Posterior cingulate gyrus (tissue), 11 donors: ENCODE measurements around the gene TGM3.
A peak's percentile ranks its signal among the peaks of the same experiment; 100 is the strongest.

Experiments
- DNase-seq, 10 donors: peaks; one replicate each; pipeline versions ENCODE4 v3.0.0 to v3.0.0-alpha.2; 2020 to 2021; ENCODE audit warnings: mixed read lengths in 3 of 10
- intact Hi-C: fragments of 100-400 bp; cut with DNase I; formaldehyde crosslinking; loops from one replicate; pipeline ENCODE4 v1.15.1; 2023

TGM3 gene

GRCh38 chr20:2283706-2284423 is 11.9 kb upstream of the TGM3 start:
- intact Hi-C loops = no loop called here
- DNase-seq = no peak

DNA sequence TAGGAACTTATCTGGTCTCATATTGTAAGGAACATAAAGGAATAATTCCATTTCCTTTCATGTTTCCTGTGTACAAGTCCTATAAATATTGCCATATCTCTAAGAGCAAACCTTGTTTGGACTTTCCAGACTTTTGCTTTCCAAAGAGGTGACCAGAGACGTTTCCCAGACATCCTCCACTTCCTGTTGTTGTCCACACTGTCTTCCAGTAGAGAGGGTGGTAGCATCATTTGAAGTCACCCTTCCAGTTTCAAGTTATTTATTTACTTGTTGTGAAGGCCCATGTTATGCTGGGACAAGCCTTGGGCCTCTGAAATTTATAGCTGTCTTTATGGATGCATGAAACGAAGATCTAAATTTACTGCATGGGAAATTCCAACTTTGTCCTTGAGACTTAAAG is 10.6 kb upstream of the TGM3 start:
- DNase-seq = no peak
- intact Hi-C loops = no loop called here

DNA sequence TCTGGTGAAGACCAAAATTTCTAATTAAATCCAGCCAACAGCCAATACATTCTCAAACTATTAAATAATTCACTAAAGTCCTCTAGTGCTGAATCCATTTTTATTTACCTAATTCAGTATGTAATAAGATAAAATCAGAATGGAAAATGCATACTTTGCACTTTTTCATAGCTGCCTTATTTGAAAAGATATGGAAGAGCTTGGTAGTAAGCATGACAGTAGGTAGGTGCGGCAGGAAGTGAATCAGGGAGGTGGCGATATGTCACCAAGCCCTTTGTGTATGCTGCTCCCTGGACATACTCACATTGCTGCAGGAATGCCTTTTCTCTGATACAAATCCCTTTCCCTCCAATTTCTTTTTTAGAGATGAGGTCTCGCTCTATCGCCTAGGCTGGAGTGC is 10.2 kb upstream of the TGM3 start:
- intact Hi-C loops = no loop called here

GRCh38 chr20:2287504-2287903 is 8.3 kb upstream of the TGM3 start:
- no peak for DNase-seq
- intact Hi-C loops = no loop called here

More for the DNA sequence above, 10.2 kb upstream of the TGM3 start:
- DNase-seq = no peak

DNA sequence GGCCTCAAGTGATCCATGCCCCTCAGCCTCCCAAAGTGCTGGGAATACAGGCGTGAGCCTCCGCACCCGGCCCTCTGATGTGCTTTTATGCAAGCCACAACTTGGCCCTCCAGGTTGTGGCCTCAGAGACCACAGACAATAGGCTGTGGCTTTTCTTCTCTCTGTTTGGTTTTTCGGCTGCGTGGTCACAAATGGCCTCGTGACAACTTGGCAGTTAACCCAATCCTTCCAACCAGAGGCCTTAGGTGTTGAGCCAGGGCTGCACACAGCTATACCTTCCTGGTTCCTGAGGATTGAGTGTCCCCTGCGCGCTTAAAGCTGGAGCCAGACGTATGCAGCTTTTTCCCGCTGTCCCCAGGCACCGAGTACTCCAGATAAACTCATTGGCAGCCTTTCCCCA is 6.3 kb upstream of the TGM3 start:
- no peak for DNase-seq
- intact Hi-C loops = no loop called here

DNA sequence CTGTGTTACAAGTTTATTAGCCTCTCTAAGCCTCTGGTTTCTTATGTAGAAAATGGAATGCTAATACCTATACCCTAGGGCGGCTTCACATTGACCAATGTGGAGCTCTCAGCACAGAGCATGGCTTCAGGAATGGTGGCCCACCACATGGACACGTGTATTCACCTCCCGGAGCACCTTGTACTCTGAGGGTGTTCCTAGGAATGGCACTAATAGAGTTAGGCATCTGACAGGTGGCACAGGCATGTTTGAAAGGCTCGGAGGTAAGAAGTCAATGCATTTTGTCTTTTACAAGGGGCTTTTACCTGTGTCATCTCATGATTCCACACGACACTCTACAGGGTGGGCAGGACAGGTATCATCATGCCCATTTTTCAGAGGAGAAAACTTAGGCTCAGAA is 5.3 kb upstream of the TGM3 start:
- DNase-seq = no peak
- intact Hi-C loops = no loop called here

DNA sequence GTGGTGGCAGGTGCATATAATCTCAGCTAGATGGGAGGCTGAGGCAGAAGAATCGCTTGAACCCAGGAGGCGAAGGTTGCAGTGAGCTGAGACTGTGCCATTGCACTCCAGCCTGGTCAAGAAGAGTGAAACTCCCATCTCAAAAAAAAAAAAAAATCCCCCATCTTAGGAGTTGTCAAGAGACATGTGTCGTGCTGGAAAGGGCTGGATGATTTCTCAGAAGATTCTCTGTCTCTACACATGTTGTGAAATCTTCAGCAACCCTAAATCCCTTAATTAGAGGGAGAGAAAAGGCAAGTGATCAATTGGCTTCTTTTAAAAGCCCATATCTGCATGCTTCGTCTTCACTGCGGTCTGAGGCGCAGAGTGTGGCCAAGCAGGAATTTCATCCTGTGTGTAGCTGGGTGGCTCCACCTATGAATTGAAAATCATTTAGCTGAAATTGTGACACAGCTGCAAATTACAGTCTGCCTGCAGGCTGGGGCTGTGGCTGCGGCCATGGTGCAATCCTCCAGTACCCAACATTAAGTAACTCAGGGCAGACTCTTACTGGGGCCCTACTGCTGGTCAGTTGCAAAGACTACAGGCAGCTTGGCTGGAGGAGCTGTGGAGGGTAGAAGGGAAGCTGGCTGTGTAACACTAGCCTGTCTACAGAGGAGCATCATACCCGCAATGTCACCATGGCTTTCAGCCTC is 3.2 kb upstream of the TGM3 start:
- intact Hi-C loops = no loop called here
- DNase-seq = no peak

DNA sequence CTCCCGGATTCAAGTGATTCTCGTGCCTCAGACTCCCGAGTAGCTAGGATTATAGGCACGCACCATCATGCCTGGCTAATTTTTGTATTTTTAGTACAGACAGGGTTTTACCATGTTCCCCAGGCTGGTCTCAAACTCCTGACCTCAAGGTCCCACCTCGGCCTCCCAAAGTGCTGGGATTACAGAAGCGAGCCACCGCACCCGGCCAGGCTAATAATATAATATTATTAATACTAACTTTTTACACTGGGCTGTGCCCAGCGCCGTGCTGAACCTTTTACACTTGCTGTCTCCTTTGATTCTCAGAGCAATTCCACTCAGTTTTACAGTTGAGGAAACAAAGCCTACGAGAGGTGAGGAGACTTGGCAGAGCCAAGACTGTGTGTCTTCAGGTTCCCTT is 2.3 kb upstream of the TGM3 start:
- intact Hi-C loops = no loop called here
- DNase-seq = no peak

GRCh38 chr20:2293971-2294370 is 1.8 kb upstream of the TGM3 start:
- intact Hi-C loops = no loop called here
- no peak for DNase-seq

- DNase-seq = no peak
- intact Hi-C loops = no loop called here
These were observed 515 bp upstream of the TGM3 start for GRCh38 chr20:2295286-2295685.

GRCh38 chr20:2296524-2297356 is 939 bp downstream of the TGM3 start:
- intact Hi-C loops = no loop called here
- no peak for DNase-seq

DNA sequence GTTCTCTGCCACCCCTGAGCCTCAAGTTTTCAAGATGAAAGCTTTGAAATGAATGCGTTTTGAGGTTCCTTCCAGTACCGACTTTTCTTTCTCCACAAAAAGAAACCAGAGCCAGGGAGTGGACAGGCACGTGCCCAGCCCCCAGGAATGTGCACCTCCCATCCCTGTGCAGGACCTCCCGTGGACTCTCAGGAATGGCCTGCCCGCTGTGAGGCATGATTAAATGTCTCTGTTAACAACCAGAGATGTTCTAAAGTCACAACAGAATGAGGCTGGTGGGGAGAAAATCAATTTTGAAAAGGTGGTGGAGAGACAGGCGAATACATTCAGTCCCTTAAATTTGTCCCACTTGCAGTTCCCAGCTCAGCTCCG is 1.5 kb downstream of the TGM3 start:
- DNase-seq = no peak
- intact Hi-C loops = no loop called here

DNA sequence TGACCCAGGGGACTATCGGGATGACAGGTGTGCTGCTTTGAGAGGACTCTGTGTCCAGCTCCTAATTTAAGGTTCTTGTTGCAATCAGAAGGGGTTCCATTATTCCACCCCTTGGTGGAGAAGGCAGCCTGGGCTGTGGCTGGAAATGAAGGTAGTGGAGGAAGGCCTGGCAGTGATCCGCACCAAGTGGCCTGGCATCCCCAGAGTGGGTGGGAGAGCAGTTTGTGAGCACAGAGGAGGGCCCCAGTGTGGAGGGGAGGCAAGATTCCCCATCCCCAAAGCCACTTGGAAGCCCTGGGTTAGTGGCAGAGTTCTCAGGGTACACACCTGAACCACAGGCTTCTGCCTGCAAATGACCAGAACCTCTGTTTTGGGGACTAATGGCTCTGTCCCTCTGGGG is 2.3 kb downstream of the TGM3 start:
- intact Hi-C loops = no loop called here
- no peak for DNase-seq

GRCh38 chr20:2298701-2299100 is 2.9 kb downstream of the TGM3 start:
- no peak for DNase-seq
- intact Hi-C loops = no loop called here

- DNase-seq = no peak
- intact Hi-C loops = no loop called here
These were observed 3.5 kb downstream of the TGM3 start for GRCh38 chr20:2299301-2299700.

GRCh38 chr20:2300002-2300401 is 4.2 kb downstream of the TGM3 start:
- intact Hi-C loops = no loop called here
- no peak for DNase-seq

DNA sequence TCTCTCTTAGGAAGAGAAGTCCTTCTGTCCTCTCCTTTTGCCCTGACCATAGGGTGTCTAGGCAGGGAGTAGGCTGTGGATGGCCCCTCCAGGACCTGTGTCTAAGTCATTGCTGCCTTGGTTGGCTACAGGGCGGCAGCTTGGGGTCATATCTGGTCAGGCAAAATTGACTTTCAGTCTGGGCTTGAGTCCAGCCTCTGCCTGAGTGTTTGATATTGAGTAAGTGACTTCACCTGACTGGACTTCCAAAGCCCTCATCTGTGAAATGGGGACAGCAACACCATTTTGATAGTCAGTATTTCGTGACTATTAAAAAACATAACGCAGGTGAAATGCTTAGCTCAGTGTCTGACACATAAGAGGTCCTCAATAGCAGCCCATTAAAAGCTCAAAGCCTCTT is 4.6 kb downstream of the TGM3 start:
- DNase-seq = no peak
- intact Hi-C loops = no loop called here

DNA sequence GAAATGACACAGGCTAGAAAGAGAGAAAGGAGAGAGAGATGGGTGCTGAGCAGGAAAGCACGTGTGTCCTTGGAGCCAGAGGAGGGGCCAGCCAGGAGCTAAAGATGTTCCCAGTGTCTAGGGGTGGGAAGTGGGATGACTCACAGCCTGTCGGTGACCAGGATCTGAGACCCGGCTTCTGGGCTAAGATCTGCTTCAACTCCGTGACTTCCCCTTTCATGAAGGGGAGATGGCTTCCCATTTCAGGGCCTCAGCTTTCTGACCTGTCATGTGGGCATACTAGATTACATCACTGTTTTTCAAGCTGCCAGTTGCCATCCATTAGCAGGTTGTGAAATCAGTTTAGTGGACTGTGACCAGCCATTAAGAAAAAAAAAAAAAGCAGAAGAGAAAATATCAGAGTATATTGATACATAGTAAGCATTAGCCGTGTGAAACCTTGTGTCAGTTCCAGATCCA is 5.4 kb downstream of the TGM3 start:
- intact Hi-C loops = no loop called here
- peak in 2 of 10 donors; percentile 21 to 86 for DNase-seq

GRCh38 chr20:2302384-2303060 is 6.7 kb downstream of the TGM3 start:
- intact Hi-C loops = no loop called here
- no peak for DNase-seq

GRCh38 chr20:2303673-2304072 is 7.9 kb downstream of the TGM3 start:
- DNase-seq = peak in 1 of 10 donors; percentile 14
- intact Hi-C loops = no loop called here

GRCh38 chr20:2304180-2304579 is 8.4 kb downstream of the TGM3 start:
- intact Hi-C loops = no loop called here
- peak in 1 of 10 donors; percentile 60 for DNase-seq
